ENCODE measurements around the gene SLC5A12. TPM values are rescaled to one million over a fixed set of nuclear protein-coding genes. Genes with fewer than 3 reads are reported as not detected.

Gene SLC5A12
- total and polyA plus RNA-seq, 2 of the 4 experiments (the other 2 are of a cell fraction) = not detected

DNA sequence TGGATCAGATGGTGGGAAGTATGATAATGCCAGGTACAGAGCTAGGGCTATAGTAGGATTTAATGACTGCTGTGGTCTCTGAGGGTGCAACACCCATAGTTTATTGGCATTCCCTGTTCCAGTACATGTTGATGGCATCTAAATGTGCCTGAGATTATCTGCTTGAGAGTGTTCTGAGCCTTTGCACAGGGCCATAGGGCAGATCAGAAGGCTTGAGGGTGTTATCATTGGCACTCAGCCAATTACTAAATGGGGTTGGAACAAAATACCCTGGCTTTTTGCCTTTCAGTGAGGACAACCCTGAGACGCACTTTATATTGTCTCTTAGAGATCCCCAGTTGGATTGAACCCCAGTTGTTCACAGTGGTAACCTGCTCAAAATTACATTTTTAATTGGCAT lies 6.7 kb downstream of the SLC5A12 start:
- in situ Hi-C loops (cut with MboI; ENCODE audit: low sequenced_read_pairs) = no loop called here
- CTCF ChIA-PET = no interaction called here

More for the DNA sequence above, 6.7 kb downstream of the SLC5A12 start:
- ATAC-seq (ENCODE audit: low read depth) (no peak), DNase-seq (no peak)
- Histone ChIP-seq H3K4me2 (ENCODE audit: low read depth, low read length) (no peak overlapping the region), H3K4me1 (ENCODE audit: control insufficient read depth, insufficient read depth, low read length) (no peaks in the 10 kb centered on the region), H3K27ac (ENCODE audit: insufficient read depth, low read length) (no peak overlapping the region), H3K9ac (ENCODE audit: low read depth, low read length) (no peak overlapping the region), H2AK5ac (ENCODE audit: low read depth, low read length) (no peak overlapping the region), H3K9me3 (ENCODE audit: control insufficient read depth, insufficient read depth, low read length) (no peaks in the 10 kb centered on the region), H3K27me3 (ENCODE audit: control insufficient read depth, insufficient read depth, low read length) (no peaks in the 10 kb centered on the region), H2BK120ac (ENCODE audit: low read depth, low read length) (no peak overlapping the region), H4K5ac (ENCODE audit: low read depth, low read length) (no peak overlapping the region), H2BK15ac (ENCODE audit: low read depth, low read length) (no peak overlapping the region), H3K23ac (ENCODE audit: low read depth, low read length) (no peak overlapping the region), H3K14ac (replicated peaks; ENCODE audit: low read depth, low read length) (no peak overlapping the region), H3K9me1 (ENCODE audit: insufficient read depth, low read length) (no peaks in the 10 kb centered on the region), H2AK9ac (replicated peaks; ENCODE audit: low read depth, low read length, poor library complexity) (no peak overlapping the region), H4K91ac (ENCODE audit: insufficient read depth, low read depth, low read length) (no peak overlapping the region), H2BK20ac (ENCODE audit: low read depth, low read length) (no peak overlapping the region), H3K18ac (ENCODE audit: low read depth, low read length) (no peak overlapping the region), H3K36me3 (ENCODE audit: control insufficient read depth, insufficient read depth, low read length) (no peaks in the 10 kb centered on the region), H4K20me1 (ENCODE audit: insufficient read depth, low read length) (no peaks in the 10 kb centered on the region), H3K79me1 (ENCODE audit: low read depth in 1 of 2, low read length in 2 of 2) (no peaks in the 10 kb centered on the region), H3K4ac (ENCODE audit: low read depth, low read length) (no peak overlapping the region), H3K56ac (ENCODE audit: extremely low read depth, insufficient read depth, low read length) (no peak overlapping the region), H4K8ac (ENCODE audit: low read depth in 2 of 2, low read length in 2 of 2) (no peak overlapping the region), H2AFZ (replicated peaks; ENCODE audit: low read length, poor library complexity) (no peak overlapping the region), H2BK5ac (ENCODE audit: low read depth, low read length, poor library complexity, severe bottlenecking) (no peak overlapping the region), H3K4me3 (ENCODE audit: insufficient read depth, low read depth, low read length) (no peak overlapping the region)
- 50% methylated on average over 1 of the region's 1 CpG; no CpG with 5 or more reads in 1 of the 2 experiments for WGBS, 2 experiments (ENCODE audit: extremely low coverage in 2 of 2, insufficient read length in 1 of 2)
- intact Hi-C loops (cut with micrococcal nuclease) = no loop called here
- POLR2A ChIA-PET (ENCODE audit: unreplicated experiment) = no interaction called here
- no peak for TF ChIP-seq NFE2L2 (IDR thresholded peaks at IDR 0.05; ENCODE audit: low read depth, low read length)
- no peak for TF ChIP-seq SMC3 (IDR thresholded peaks at IDR 0.05; ENCODE audit: low read depth, low read length)
- no peak for TF ChIP-seq MAFK (IDR thresholded peaks at IDR 0.05; ENCODE audit: low read depth, low read length)
- TF ChIP-seq BHLHE40 (IDR thresholded peaks at IDR 0.05; ENCODE audit: low read depth, low read length) = no peak
- TF ChIP-seq, protein P1, sequence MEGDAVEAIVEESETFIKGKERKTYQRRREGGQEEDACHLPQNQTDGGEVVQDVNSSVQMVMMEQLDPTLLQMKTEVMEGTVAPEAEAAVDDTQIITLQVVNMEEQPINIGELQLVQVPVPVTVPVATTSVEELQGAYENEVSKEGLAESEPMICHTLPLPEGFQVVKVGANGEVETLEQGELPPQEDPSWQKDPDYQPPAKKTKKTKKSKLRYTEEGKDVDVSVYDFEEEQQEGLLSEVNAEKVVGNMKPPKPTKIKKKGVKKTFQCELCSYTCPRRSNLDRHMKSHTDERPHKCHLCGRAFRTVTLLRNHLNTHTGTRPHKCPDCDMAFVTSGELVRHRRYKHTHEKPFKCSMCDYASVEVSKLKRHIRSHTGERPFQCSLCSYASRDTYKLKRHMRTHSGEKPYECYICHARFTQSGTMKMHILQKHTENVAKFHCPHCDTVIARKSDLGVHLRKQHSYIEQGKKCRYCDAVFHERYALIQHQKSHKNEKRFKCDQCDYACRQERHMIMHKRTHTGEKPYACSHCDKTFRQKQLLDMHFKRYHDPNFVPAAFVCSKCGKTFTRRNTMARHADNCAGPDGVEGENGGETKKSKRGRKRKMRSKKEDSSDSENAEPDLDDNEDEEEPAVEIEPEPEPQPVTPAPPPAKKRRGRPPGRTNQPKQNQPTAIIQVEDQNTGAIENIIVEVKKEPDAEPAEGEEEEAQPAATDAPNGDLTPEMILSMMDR (conservative IDR thresholded peaks at IDR 0.05; ENCODE audit: low read depth, low read length) = no peak
- BruUV-seq (replicated peaks) = no TSS peak
- dilution Hi-C loops (cut with HindIII; ENCODE audit: low sequenced_read_pairs, unreplicated experiment) = no loop called here

Measured in IMR-90 (cell line).